GM12891 (cell line): Measurements from ENCODE around the gene LMO3.

ENCODE experiments used
- DNase-seq: peaks from one replicate; pipeline ENCODE4 v3.0.0; 2011; ENCODE audit warnings: low spot score; ENCODE audit not compliant: insufficient read length
- FAIRE-seq: peaks from 2 replicates; lab custom pipeline; 2011; peaks lifted over from hg19 to GRCh38; lab: Jason Lieb, UNC
- PAX5 ChIP-seq: IDR thresholded peaks from 2 replicates; pipeline ENCODE4 v1.6.1; 2011; ENCODE audit warnings: low read length, moderate library complexity, mild to moderate bottlenecking; ENCODE audit not compliant: insufficient read depth, severe bottlenecking
- POLR2A ChIP-seq: IDR thresholded peaks from 2 replicates; pipeline ENCODE4 v1.6.1; 2011; ENCODE audit warnings: low read depth, low read length, control low read depth
- POLR2AphosphoS5 ChIP-seq: IDR thresholded peaks from 2 replicates; pipeline ENCODE4 v1.6.1; 2011; ENCODE audit warnings: low read depth, low read length, control low read depth
- POU2F2 ChIP-seq: IDR thresholded peaks from 2 replicates; pipeline ENCODE4 v1.6.1; 2011; ENCODE audit warnings: low read depth, mild to moderate bottlenecking, control low read depth, low read length, moderate library complexity
- SPI1 ChIP-seq: IDR thresholded peaks from 2 replicates; pipeline ENCODE4 v1.6.1; 2011; ENCODE audit warnings: low read depth, low read length, control low read depth
- TAF1 ChIP-seq: IDR thresholded peaks from 2 replicates; pipeline ENCODE4 v1.6.1; 2011; ENCODE audit warnings: low read depth, low read length, control low read depth

The LMO3 gene

DNA sequence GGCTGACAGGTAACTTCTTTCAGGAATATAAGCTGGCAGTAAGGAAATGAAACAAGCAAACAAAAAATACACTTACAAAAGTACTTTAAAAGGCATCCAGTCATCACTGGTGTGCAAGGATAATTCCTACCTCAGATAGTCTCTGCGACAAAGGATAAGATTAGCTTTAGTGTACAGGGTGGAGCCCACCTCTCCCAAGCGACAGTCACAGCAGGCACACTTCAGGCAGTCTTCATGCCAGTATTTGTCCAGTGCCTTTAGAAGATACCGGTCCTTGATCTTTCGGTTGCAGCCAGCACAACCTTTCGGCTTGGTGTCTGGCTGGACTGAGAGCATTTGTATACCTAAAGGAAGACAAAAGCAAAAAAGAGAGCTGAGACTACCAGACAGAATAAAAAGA, 5.4 kb downstream of the LMO3 start:
- DNase-seq (no peak), FAIRE-seq (no peak)
- TF ChIP-seq POLR2AphosphoS5 (no peak), TAF1 (no peak), POU2F2 (no peak), SPI1 (no peak), PAX5 (no peak), POLR2A (no peak)

DNA sequence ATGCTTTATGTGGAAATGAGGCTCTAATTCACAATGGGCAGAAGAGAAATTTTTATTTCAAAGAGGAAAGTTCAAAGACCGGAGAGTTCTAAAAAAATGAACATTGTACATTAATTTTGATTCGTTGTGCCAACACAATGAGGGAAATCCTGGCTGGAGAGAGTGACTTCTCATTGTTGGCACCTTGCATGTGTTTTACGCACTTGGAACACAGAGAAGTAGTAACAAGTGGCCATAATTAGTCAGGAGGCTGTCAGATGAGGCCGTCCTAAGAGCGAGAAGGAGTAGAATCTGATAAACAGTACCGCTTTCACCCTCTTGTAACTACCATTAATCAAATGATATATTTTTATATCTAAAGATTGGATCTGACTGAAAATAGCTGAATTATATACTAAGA, 6.9 kb downstream of the LMO3 start:
- DNase-seq: no peak
- TF ChIP-seq POLR2A: no peak
- no peak for FAIRE-seq

DNA sequence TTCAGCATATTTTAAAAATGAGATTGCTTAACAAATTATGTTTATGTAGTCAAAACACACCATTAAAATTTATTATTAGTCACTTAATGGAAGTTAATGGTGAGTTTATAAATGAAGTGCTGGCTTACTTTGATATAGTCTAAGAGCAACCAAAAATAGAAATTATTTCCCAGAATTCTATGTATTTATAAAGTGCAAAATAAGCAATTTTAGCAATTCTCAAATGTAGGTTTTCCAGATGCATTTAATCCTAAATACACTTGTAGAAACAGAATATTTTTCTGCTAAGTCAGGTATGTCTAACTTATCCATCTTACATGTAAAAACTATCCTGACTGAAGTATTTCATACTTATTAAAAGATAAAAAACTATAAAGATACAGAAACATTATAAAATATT, 11.2 kb downstream of the LMO3 start:
- TF ChIP-seq POLR2A: no peak
- TF ChIP-seq POLR2AphosphoS5: no peak
- no peak for TF ChIP-seq POU2F2
- no peak for TF ChIP-seq SPI1
- no peak for TF ChIP-seq TAF1
- TF ChIP-seq PAX5: no peak
- no peak for FAIRE-seq
- DNase-seq: no peak

DNA sequence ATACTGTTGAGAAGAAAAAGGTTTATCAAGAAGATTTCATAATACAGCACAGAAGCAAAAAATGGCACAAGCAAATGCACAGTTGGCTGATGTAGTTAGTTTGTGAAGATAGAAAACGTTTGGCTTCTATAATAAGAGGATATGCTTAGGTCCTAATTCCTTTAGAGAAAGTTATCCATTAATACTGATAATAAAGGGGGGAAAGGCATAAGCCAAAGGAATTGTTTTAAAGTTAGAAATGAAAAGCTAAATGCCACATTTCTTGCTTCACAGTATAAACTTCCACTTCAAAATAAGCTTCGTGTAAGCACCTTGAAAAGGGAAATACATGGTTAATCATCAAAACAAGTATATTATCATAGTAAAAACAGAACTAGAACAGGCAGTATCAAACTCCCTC, 12.4 kb downstream of the LMO3 start:
- DNase-seq: no peak
- no peak for FAIRE-seq
- no peak for TF ChIP-seq POLR2A
- no peak for TF ChIP-seq TAF1
- TF ChIP-seq POU2F2: no peak
- TF ChIP-seq PAX5: no peak
- no peak for TF ChIP-seq POLR2AphosphoS5
- TF ChIP-seq SPI1: no peak

DNA sequence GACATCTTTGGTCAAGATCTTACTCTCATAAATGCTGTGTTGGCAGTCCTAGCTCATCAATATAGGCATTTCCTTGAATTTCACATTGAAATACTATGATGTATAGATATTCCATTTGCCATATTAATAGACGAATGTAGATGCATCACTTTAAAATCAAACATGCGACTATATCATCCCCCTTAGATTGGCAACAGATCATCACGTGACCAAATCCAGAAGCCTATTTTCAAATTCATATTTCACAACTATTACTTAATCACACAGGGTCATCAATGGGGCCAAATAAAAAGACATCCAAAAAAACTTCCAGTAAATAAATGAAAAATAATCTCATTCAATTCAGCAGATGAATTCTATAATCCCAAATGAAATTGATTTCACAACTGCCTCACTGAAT, 15.3 kb downstream of the LMO3 start:
- TF ChIP-seq POU2F2 (no peak), POLR2A (no peak), PAX5 (no peak), SPI1 (no peak), TAF1 (no peak), POLR2AphosphoS5 (no peak)
- DNase-seq (no peak), FAIRE-seq (no peak)

DNA sequence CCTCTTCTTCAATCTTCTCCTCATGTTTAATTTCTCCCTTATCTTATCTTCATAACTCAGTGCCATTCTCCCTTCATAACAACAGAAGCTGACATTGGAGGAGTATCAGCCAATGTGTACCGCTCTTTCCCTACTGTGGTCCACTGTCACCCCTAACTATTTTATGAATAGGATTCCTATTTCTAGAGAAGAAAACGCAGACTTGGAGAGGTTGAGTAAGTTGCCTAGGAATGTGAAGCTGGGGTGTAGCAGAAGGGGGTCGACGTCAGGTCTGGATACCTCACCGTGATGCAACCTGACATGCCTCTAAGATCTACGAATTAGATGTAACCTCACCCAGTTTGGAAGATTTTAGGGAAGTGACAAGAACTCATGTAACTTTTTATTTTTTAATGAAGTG, 17.1 kb downstream of the LMO3 start:
- FAIRE-seq (no peak), DNase-seq (no peak)
- TF ChIP-seq POU2F2 (no peak), SPI1 (no peak), TAF1 (no peak), POLR2AphosphoS5 (no peak), PAX5 (no peak), POLR2A (no peak)

DNA sequence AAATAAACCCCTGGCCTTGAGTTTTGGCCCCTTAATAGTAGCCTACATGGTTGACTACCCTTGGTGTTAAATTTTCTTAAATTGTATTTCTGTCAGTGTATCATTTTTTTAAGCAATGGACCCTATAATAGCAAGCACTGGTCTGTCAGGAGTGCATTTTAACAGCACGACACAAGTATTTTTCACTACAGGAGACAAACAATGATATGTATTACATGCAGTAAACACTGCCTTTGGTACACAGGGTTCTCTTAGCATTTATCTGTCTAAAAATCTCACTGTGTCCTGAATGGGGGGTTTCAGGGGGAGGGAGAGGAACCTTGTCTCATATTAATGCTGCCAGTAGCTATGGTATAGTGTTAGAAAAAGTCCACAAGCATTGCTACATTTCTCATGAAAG, 18.4 kb downstream of the LMO3 start:
- no peak for FAIRE-seq
- TF ChIP-seq PAX5 (no peak), TAF1 (no peak), SPI1 (no peak), POLR2A (no peak), POLR2AphosphoS5 (no peak), POU2F2 (no peak)

DNA sequence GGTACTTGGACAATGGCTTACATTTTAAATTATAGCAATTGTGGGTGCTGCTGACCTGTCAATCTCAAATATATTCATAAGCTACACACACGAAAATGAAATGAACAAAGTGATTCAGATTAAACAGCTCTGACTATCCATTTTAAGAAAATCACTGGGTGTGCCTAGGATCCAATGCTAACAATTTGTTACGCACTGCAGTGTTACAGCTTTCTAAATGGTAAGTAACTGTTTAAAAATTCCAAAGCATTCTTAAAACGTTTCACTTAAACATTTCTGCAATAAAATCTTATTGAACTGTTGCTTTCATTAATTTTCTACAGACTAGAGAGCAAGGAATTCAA, 18.9 kb downstream of the LMO3 start:
- no peak for TF ChIP-seq PAX5
- TF ChIP-seq POLR2A: no peak
- TF ChIP-seq TAF1: no peak
- TF ChIP-seq POLR2AphosphoS5: no peak
- TF ChIP-seq POU2F2: no peak
- no peak for TF ChIP-seq SPI1
- FAIRE-seq (no peak), DNase-seq (no peak)

More for the DNA sequence above, 18.4 kb downstream of the LMO3 start:
- DNase-seq: no peak

DNA sequence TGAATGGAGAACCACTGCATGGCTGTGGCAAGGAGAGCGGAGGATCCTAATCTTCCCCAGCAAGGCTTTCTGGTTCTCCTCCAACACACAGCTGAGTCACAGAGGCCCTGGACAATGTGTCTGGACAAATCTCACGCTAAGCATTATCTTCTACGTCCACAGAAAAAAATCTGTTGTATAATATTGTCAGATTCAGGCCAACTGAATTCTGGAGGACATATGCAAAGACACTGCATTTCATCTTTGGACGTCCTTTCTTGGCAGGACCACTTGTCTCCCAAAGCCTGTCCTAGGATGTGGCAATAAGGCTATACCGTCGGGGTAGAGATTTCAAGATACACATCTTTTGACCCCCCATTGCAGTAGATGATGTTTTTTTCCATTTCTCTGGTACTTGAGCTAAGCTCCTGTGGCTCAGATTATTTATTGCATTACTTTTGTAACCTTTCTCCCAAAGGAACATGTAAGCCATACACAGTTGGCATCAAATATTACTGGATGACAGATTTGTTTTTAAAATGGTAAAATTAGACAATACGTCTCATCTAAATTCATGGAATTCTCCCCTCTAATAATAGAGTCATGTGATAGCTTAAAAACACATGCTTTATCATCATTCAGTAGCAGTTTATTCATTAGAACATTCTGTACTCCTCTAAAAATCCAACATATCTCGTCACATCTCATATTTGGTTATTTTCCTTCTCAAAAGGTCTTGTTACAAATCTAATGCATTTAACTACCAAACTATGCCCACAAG, 19.4 kb downstream of the LMO3 start:
- TF ChIP-seq TAF1 (no peak), PAX5 (no peak), SPI1 (no peak), POLR2AphosphoS5 (no peak), POU2F2 (no peak), POLR2A (no peak)
- FAIRE-seq (no peak), DNase-seq (no peak)

DNA sequence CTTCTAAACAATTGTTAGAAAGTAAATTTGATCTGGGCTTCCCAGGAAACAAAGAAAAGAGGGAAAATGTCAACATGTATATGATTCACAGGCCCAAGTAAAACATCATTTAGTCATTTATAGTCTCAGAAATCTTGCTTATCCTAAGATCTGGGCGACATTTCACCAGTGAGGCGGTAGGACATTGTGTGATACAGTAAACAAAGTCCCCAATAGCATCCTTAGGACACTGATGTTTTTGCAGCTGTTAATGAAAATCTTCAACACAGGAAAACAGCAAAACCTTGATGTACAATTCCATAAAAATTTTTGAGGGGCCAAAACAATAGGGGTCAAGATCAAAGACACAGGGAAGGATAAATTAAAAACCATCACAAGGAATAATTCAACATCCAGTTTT, 20.2 kb downstream of the LMO3 start:
- no peak for TF ChIP-seq SPI1
- TF ChIP-seq POU2F2: no peak
- no peak for TF ChIP-seq POLR2A
- TF ChIP-seq POLR2AphosphoS5: no peak
- no peak for TF ChIP-seq PAX5
- no peak for TF ChIP-seq TAF1
- DNase-seq: no peak
- FAIRE-seq: no peak
